CD4-positive, alpha-beta memory T cell (primary cell): ENCODE results near the gene FBXW9. TPM values are rescaled to one million over a fixed set of nuclear protein-coding genes. Genes with fewer than 3 reads are reported as not detected.
"Not testable (repeated sequence)": the region's sequence is repeated elsewhere in the genome, so short reads cannot be mapped to it uniquely, and the experiment has no call there.

ENCODE experiments used
- CTCF ChIA-PET: fragments of 350-600 bp; sonication (Branson Sonifier 250); formaldehyde crosslinking; loops from one replicate; lab custom pipeline; 2021; ENCODE audit warnings: inconsistent platforms; ENCODE audit not compliant: partially characterized antibody; lab: Charles Lee
- POLR2A ChIA-PET: fragments of 350-600 bp; sonication (Branson Sonifier 250); formaldehyde crosslinking; loops from one replicate; lab custom pipeline; 2021; ENCODE audit not compliant: partially characterized antibody; lab: Charles Lee
- DNase-seq, 5 donors: peaks; one replicate each; pipeline versions ENCODE4 v3.0.0 to v3.0.0-alpha.2; 2020 to 2022; ENCODE audit warnings: mixed read lengths in 1 of 5
- H3K27ac ChIP-seq: one replicate; pipeline ENCODE4 v1.7.0; 2013; ENCODE audit warnings: low read depth, low read length
- H3K27me3 ChIP-seq: 2 replicates; pipeline ENCODE4 v1.7.0; 2013; ENCODE audit warnings: mild to moderate bottlenecking, low read length, moderate library complexity; ENCODE audit not compliant: insufficient read depth
- H3K36me3 ChIP-seq: 2 replicates; pipeline ENCODE4 v1.7.0; 2013; ENCODE audit warnings: mild to moderate bottlenecking, low read length, moderate library complexity; ENCODE audit not compliant: insufficient read depth
- H3K4me1 ChIP-seq: 2 replicates; pipeline ENCODE4 v1.7.0; 2013; ENCODE audit warnings: mild to moderate bottlenecking, low read length, moderate library complexity; ENCODE audit not compliant: insufficient read depth
- H3K4me3 ChIP-seq, 2 donors: one replicate each; pipeline ENCODE4 v1.7.0; 2013; ENCODE audit warnings: low read length in 2 of 2, mild to moderate bottlenecking in 1 of 2
- H3K9me3 ChIP-seq, 2 donors: one replicate each; pipeline ENCODE4 v1.7.0; 2013; ENCODE audit warnings: low read length in 2 of 2, control low read depth in 1 of 2; ENCODE audit not compliant: control insufficient read depth in 1 of 2
- H3K27ac Mint-ChIP-seq, 7 donors: one replicate each; pipeline ENCODE4 v1.8.0; 2020 to 2021; ENCODE audit warnings: mixed read lengths in 7 of 7, mild to moderate bottlenecking in 6 of 7, inconsistent platforms in 3 of 7, moderate library complexity in 3 of 7
- H3K27me3 Mint-ChIP-seq, 2 donors: one replicate each; pipeline ENCODE4 v1.8.0; 2020 to 2021; ENCODE audit warnings: mixed read lengths in 2 of 2
- H3K36me3 Mint-ChIP-seq, 2 donors: one replicate each; pipeline ENCODE4 v1.8.0; 2020 to 2021; ENCODE audit warnings: mixed read lengths in 2 of 2, inconsistent platforms in 1 of 2, mild to moderate bottlenecking in 1 of 2
- H3K4me1 Mint-ChIP-seq, 4 donors: one replicate each; pipeline ENCODE4 v1.8.0; 2020 to 2021; ENCODE audit warnings: mixed read lengths in 4 of 4, mild to moderate bottlenecking in 1 of 4
- H3K4me3 Mint-ChIP-seq, 8 donors: one replicate each; pipeline ENCODE4 v1.8.0; 2020 to 2021; ENCODE audit warnings: mixed read lengths in 8 of 8, mild to moderate bottlenecking in 7 of 8, moderate library complexity in 6 of 8, inconsistent platforms in 3 of 8
- H3K9me3 Mint-ChIP-seq, 8 donors: one replicate each; pipeline ENCODE4 v1.8.0; 2020 to 2021; ENCODE audit warnings: mixed read lengths in 8 of 8, mild to moderate bottlenecking in 5 of 8, inconsistent platforms in 3 of 8, moderate library complexity in 1 of 8
- intact Hi-C: fragments of 100-400 bp; cut with micrococcal nuclease; formaldehyde crosslinking; loops from one replicate; pipeline ENCODE4 v1.15.1; 2023
- polyA plus RNA-seq, 2 donors: library from polyadenylated mRNA; unstranded; fragments of 300-500 nt; fragmentation: Illumina TruSeq; gene quantifications; one replicate each; pipeline ENCODE4 v1.2.3, GENCODE V29; 2021
- total RNA-seq, 2 experiments: library from RNA; stranded (reverse); gene quantifications; one replicate each; pipeline ENCODE4 v1.2.3, GENCODE V29; 2021

Gene FBXW9
- total and polyA plus RNA-seq, 4 experiments from 2014 or later, result 4.5 to 8.1 (median 4.9) TPM

DNA sequence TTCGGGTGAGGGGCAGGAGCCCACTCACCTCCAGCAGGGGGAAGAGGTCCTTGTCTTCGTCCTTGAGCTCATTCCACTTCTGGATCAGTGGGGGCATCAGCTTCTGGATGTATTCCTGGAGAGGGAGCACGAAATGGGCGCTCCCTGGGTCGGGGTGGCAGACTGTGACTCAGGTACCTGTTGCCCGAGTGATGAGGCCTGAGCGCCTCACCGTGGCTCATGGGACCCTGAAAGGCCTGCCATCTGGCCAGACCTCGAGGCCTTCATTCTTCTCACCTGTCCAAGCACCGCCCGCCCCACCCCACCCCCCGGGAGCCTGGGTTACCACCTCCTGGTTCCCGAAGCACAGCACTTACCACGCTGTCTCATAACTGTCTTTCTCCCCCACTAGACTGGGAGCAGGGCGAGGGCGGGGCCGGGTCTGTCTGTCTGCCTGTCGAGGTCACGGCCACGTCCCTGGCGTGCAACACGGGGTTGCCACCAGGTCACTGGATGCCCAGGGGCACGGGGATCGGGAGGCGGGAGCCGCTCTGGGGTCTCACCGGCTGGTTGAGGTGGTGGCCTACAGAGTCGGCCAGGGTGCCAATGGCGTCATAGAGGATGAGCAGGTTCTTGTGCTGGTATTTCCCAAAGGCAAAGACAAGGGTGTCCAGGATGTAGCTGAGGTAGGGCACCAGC is 9.4 kb upstream of the FBXW9 start:
- Mint-ChIP-seq H3K36me3 (peaks cover 28 to 62% of the 10 kb centered on the region in 2 donors), H3K4me3 (no peak overlapping the region), H3K27me3 (no peaks in the 10 kb centered on the region), H3K27ac (no peak overlapping the region), H3K9me3 (no peaks in the 10 kb centered on the region), H3K4me1 (no peaks in the 10 kb centered on the region)
- CTCF ChIA-PET, result no interaction called here
- Histone ChIP-seq H3K36me3 (peaks cover 49% of the 10 kb centered on the region), H3K27ac (no peak overlapping the region), H3K27me3 (no peaks in the 10 kb centered on the region), H3K9me3 (no peaks in the 10 kb centered on the region), H3K4me3 (no peak overlapping the region), H3K4me1 (no peaks in the 10 kb centered on the region)
- intact Hi-C loops, result no loop called here
- no peak for DNase-seq
- POLR2A ChIA-PET, result no interaction called here

DNA sequence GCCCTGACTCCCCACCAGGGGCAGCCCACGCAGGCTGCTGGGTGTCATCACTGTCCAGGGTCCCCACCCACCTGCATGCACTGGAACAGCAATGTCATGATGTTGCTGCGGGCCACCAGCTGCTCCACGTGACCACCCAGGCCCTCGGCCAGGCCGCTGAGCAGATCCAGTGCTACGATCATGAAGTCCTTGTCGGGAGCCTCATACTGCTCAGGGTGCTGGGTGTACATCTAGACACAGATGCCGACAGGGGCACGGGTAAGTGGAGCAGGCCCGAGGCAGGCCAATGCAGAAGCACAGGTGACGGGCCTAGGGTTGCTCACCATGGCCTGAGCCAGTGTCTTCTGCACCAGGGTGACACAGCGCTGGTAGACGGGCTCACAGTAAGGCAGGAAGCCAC is 8.7 kb upstream of the FBXW9 start:
- DNase-seq, result no peak
- ChIA-PET CTCF (no interaction called here), POLR2A (no interaction called here)
- no peaks in the 10 kb centered on the region for H3K4me1 ChIP-seq
- intact Hi-C loops, result no loop called here
- Mint-ChIP-seq H3K9me3 (no peaks in the 10 kb centered on the region), H3K4me3 (no peak overlapping the region), H3K27ac (peak overlapping the region in 1 of 7 donors; percentile 41), H3K4me1 (no peaks in the 10 kb centered on the region), H3K36me3 (peaks cover 24 to 58% of the 10 kb centered on the region in 2 donors), H3K27me3 (no peaks in the 10 kb centered on the region)
- no peak overlapping the region for H3K4me3 ChIP-seq
- peaks cover 43% of the 10 kb centered on the region for H3K36me3 ChIP-seq
- H3K27me3 ChIP-seq, result no peaks in the 10 kb centered on the region
- H3K9me3 ChIP-seq, result no peaks in the 10 kb centered on the region
- H3K27ac ChIP-seq, result no peak overlapping the region

DNA sequence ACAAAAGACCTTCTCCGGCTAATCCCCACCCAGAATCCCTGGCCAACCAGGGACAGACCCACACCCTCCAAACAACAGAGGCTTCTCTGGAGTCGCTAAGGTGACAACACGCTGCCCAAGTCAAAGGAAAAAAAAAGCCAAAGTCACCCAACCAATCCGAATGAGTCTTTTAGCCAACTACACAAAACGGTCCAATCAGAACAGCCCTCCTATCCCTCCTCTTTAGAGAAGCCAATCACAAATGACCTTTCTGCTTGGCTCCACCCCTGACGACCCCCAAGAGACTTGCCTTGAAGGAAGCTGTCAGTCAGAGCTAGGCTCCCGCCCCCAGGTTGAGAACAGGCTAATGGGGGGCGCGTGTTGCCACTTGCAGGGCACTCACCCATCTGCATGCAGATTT is 6.6 kb upstream of the FBXW9 start:
- DNase-seq, result no peak
- no peaks in the 10 kb centered on the region for H3K4me1 ChIP-seq
- Mint-ChIP-seq H3K4me3 (no peak overlapping the region), H3K4me1 (peaks cover 0 to 3% (median 2%) of the 10 kb centered on the region in 4 donors), H3K9me3 (no peaks in the 10 kb centered on the region), H3K36me3 (peaks cover 23 to 54% of the 10 kb centered on the region in 2 donors), H3K27me3 (no peaks in the 10 kb centered on the region), H3K27ac (no peak overlapping the region)
- H3K27me3 ChIP-seq, result no peaks in the 10 kb centered on the region
- CTCF ChIA-PET, result no interaction called here
- H3K4me3 ChIP-seq, result no peak overlapping the region
- POLR2A ChIA-PET, result no interaction called here
- intact Hi-C loops, result no loop called here
- H3K9me3 ChIP-seq, result no peaks in the 10 kb centered on the region
- H3K27ac ChIP-seq, result no peak overlapping the region
- H3K36me3 ChIP-seq, result peaks cover 34% of the 10 kb centered on the region

DNA sequence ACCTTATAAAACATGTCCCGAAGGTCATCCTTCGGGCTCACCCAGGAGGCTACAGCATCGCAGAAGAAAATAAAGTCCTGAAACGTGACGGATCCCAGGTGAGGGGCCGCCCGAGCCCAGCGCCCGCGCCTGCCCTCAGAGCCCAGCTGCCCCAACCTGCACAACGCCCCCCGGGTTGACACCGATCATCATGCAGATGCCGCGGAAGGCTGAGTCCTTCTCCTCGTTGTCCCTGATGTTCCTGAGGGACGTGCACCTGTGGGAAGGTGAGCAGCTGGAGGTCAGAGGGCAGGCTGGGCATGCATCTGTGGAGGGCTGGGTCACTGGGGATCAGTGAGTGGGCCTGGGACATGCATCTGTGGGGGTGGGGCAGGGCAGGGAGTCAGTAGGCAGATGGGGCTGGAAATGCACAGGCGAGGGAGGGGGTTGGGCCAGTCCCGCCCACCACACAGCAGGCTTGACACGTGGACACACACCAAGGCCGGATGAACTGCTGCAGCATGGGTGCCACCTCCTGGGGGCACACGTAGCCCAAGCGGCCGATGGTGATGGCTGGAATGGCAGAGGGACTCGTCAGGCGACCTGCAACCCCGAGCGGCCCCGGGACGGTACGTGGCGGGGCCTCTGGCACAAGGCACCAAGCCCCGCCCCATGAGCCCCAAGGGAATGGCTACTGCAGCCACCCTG is 5.3 kb upstream of the FBXW9 start:
- Mint-ChIP-seq H3K27ac (peak overlapping the region in 1 of 7 donors; percentile 53), H3K4me1 (peaks cover 2 to 7% (median 5%) of the 10 kb centered on the region in 4 donors), H3K4me3 (no peak overlapping the region), H3K36me3 (peaks cover 23 to 53% of the 10 kb centered on the region in 2 donors), H3K9me3 (no peaks in the 10 kb centered on the region), H3K27me3 (no peaks in the 10 kb centered on the region)
- Histone ChIP-seq H3K4me3 (no peak overlapping the region), H3K9me3 (no peaks in the 10 kb centered on the region), H3K4me1 (peaks cover 5% of the 10 kb centered on the region), H3K27me3 (no peaks in the 10 kb centered on the region), H3K36me3 (peaks cover 34% of the 10 kb centered on the region), H3K27ac (no peak overlapping the region)
- DNase-seq, result no peak
- intact Hi-C loops, result no loop called here
- ChIA-PET CTCF (no interaction called here), POLR2A (interaction anchor here (0.6 kb wide), 1 partner anchor 69 kb away, joined by 3 read pairs; no protein-coding TSS in a partner anchor)

DNA sequence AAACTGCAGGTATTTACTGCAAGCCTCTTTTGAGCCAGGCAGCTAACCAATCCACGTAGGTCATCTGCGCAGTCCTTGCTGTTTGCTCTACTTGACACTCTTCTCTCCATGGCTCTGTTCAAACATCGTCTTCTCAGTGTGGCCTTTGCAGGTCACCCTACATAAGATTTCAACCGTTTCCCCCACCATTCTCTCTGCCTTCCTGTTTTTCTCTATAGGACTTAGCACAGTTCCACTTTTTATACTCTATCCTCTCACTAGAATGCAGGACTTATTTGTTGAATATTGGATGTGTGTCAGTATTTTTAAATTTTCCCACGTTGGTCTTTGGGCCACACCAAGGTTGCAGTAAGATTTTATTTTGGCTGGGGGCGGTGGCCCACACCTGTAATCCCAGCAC is 1.7 kb upstream of the FBXW9 start:
- peak overlapping the region; percentile 22 to 91 (median 57) for H3K27ac Mint-ChIP-seq
- no peaks in the 10 kb centered on the region for H3K9me3 ChIP-seq
- intact Hi-C loops, result no loop called here
- POLR2A ChIA-PET, result interaction anchor here (3.4 to 4.4 kb wide), 2 partner anchors 17 to 23 kb away, joined by 24 to 26 read pairs; partner anchors contain the start of gene DHPS
- H3K9me3 Mint-ChIP-seq, result peaks cover 0 to 2% (median 0%) of the 10 kb centered on the region in 8 donors
- CTCF ChIA-PET, result interaction anchor here (1.2 kb wide), 1 partner anchor 16 kb away, joined by 4 read pairs; no protein-coding TSS in a partner anchor
- no peak overlapping the region for H3K27ac ChIP-seq
- peaks cover 3 to 29% of the 10 kb centered on the region in 2 donors for H3K36me3 Mint-ChIP-seq
- DNase-seq, result no peak
- peaks cover 8% of the 10 kb centered on the region for H3K36me3 ChIP-seq
- H3K27me3 ChIP-seq, result no peaks in the 10 kb centered on the region
- peaks cover 17% of the 10 kb centered on the region for H3K4me1 ChIP-seq
- H3K27me3 Mint-ChIP-seq, result no peaks in the 10 kb centered on the region
- peak overlapping the region; percentile 14 to 82 (median 72) for H3K4me3 Mint-ChIP-seq
- no peak overlapping the region for H3K4me3 ChIP-seq
- peaks cover 4 to 17% (median 10%) of the 10 kb centered on the region in 4 donors for H3K4me1 Mint-ChIP-seq

DNA sequence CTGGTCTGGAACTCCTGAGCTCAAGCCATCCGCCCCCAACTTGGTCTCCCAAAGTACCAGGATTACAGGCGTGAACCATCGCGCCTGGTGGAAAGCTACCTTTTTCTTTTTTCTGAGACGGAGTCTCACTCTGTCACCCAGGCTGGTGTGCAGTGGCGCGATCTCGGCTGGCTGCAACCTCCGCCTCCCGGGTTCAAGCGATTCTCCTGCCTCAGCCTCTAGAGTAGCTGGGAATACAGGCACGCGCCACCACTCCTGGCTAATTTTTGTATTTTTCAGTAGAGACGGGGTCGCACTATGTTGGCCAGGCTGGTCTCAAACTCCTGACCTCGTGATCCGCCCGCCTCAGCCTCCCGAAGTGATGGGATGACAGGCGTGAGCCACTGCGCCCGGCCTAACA is 994 bp upstream of the FBXW9 start:
- H3K4me3 ChIP-seq, H3K36me3 ChIP-seq, intact Hi-C loops, DNase-seq, H3K9me3 Mint-ChIP-seq, H3K27me3 Mint-ChIP-seq, H3K9me3 ChIP-seq, H3K27ac ChIP-seq, H3K27me3 ChIP-seq: not testable (repeated sequence)
- peaks cover 0 to 25% of the 10 kb centered on the region in 2 donors for H3K36me3 Mint-ChIP-seq
- peak overlapping the region in 3 of 7 donors; percentile 13 to 98 (median 41) for H3K27ac Mint-ChIP-seq
- H3K4me1 Mint-ChIP-seq, result peaks cover 4 to 17% (median 10%) of the 10 kb centered on the region in 4 donors
- peak overlapping the region in 5 of 8 donors; percentile 31 to 52 (median 46) for H3K4me3 Mint-ChIP-seq
- ChIA-PET POLR2A (interaction anchor here (1.0 to 4.4 kb wide), 7 partner anchors 16 to 150 kb away, joined by 3 to 34 read pairs (median 12); partner anchors contain the start of genes DHPS, GET3, JUNB and RNASEH2A), CTCF (interaction anchor here (1.4 to 1.5 kb wide), 2 partner anchors 26 to 58 kb away, joined by 4 to 5 read pairs; no protein-coding TSS in a partner anchor)
- H3K4me1 ChIP-seq, result peaks cover 17% of the 10 kb centered on the region

DNA sequence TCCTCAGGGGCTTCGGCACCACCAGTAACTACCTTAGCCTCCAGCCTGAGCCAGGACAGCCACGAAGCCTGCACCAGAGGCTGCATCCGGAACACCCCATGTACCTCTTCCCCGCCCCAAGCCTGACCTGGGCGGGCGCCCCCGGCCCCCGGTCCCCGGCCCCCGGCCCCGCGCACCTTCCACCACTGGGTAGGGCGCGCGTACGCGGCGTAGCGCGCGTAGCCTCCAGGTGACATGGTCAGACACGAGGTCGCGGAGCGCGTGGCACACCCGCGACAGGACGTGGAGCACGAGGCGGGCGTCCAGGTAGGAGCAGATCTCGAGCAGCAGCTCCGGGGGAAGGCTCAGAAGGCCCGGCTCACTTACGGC is 450 bp downstream of the FBXW9 start:
- peaks cover 0 to 17% of the 10 kb centered on the region in 2 donors for H3K36me3 Mint-ChIP-seq
- Histone ChIP-seq H3K36me3 (no peaks in the 10 kb centered on the region), H3K4me1 (peaks cover 17% of the 10 kb centered on the region), H3K4me3 (peak overlapping the region; percentile 7 to 56), H3K27ac (peak overlapping the region; percentile 76), H3K27me3 (no peaks in the 10 kb centered on the region), H3K9me3 (no peaks in the 10 kb centered on the region)
- H3K27me3 Mint-ChIP-seq, result no peaks in the 10 kb centered on the region
- intact Hi-C loops, result loop anchor here (1.0 kb wide), 3 partner anchors 15 to 27 kb away; partner anchors contain the start of genes DHPS and TNPO2
- H3K4me3 Mint-ChIP-seq, result peak overlapping the region; percentile 91 to 95 (median 94)
- peaks cover 4 to 17% (median 10%) of the 10 kb centered on the region in 4 donors for H3K4me1 Mint-ChIP-seq
- peak overlapping the region; percentile 29 to 98 (median 96) for H3K27ac Mint-ChIP-seq
- H3K9me3 Mint-ChIP-seq, result peaks cover 0 to 2% (median 0%) of the 10 kb centered on the region in 8 donors
- DNase-seq, result no peak
- CTCF ChIA-PET, result interaction anchor here (0.9 to 1.5 kb wide), 5 partner anchors 25 to 100 kb away, joined by 4 to 6 read pairs (median 5); no protein-coding TSS in a partner anchor
- POLR2A ChIA-PET, result interaction anchor here (0.8 to 4.4 kb wide), 13 partner anchors 9 to 145 kb away, joined by 3 to 34 read pairs (median 5); partner anchors contain the start of genes DHPS, GET3, JUNB and RNASEH2A
